Hindlimb muscle (tissue), 1 donor: ENCODE measurements around the gene BLVRA. TPM values are rescaled to one million over a fixed set of nuclear protein-coding genes. Genes with fewer than 3 reads are reported as not detected.

ENCODE experiments used
- polyA plus RNA-seq: library from polyadenylated mRNA; unstranded; fragments of 120-200 nt; gene quantifications from one replicate; pipeline ENCODE4 v1.2.1, GENCODE V29; 2013; ENCODE audit not compliant: insufficient read length

BLVRA gene
- polyA plus RNA-seq, 1 donor, result 29.3 TPM

Other genes starting within 250 kb of the BLVRA start
- gene STK17A, start 175.6 kb upstream of the BLVRA start, polyA plus RNA-seq, result 20.0 TPM
- gene COA1, start 29.2 kb upstream of the BLVRA start, polyA plus RNA-seq, result 34.7 TPM
- 83.1 TPM for gene MRPS24, start 110.8 kb downstream of the BLVRA start, polyA plus RNA-seq
- gene URGCP, start 147.9 kb downstream of the BLVRA start, polyA plus RNA-seq, result 20.2 TPM
- 18.6 TPM for gene UBE2D4, start 167.8 kb downstream of the BLVRA start, polyA plus RNA-seq
- 2.3 TPM for gene SPDYE1, start 239.2 kb downstream of the BLVRA start, polyA plus RNA-seq